ENCODE data around the gene SOX10.

DNA sequence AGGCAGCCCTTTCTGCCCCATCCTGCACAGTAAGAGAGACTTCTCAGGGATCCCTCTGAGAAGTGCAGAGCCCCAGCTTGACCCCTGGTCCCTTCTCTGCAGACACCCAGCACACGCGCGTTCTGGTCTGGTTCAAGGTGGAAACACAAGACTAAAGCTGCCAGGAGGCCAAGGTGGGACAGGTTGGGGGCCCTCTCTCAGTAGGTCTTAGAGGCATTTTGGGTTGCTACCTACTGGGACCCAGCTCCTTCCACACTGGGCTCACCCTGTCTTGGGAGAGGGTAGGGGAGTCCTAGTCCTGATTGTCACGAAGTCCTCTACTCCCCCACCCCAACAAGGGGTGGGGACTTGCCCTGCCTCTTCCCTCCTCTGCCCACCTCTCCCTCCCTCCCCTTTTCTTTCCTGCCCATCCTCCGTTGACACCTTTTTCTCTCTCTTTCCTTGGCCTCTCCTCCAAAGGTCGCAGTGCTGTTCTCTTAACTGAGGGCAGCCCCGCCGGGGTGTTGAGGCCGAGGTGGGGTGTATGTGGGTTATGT lies 763 bp upstream of the SOX10 start:
- TF ChIP-seq, protein P1, sequence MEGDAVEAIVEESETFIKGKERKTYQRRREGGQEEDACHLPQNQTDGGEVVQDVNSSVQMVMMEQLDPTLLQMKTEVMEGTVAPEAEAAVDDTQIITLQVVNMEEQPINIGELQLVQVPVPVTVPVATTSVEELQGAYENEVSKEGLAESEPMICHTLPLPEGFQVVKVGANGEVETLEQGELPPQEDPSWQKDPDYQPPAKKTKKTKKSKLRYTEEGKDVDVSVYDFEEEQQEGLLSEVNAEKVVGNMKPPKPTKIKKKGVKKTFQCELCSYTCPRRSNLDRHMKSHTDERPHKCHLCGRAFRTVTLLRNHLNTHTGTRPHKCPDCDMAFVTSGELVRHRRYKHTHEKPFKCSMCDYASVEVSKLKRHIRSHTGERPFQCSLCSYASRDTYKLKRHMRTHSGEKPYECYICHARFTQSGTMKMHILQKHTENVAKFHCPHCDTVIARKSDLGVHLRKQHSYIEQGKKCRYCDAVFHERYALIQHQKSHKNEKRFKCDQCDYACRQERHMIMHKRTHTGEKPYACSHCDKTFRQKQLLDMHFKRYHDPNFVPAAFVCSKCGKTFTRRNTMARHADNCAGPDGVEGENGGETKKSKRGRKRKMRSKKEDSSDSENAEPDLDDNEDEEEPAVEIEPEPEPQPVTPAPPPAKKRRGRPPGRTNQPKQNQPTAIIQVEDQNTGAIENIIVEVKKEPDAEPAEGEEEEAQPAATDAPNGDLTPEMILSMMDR (conservative IDR thresholded peaks at IDR 0.05; ENCODE audit: low read depth, low read length) = no peak
- TF ChIP-seq POLR2A (IDR thresholded peaks at IDR 0.05; ENCODE audit: low read depth, low read length) (no peak), MAZ (IDR thresholded peaks at IDR 0.05; ENCODE audit: borderline replicate concordance, low read depth, low read length) (no peak), RAD21 (IDR thresholded peaks at IDR 0.05; ENCODE audit: low read length) (no peak), SMC3 (IDR thresholded peaks at IDR 0.05; ENCODE audit: low read depth, low read length) (no peak), MAFK (IDR thresholded peaks at IDR 0.05; ENCODE audit: low read depth, low read length) (no peak), RFX5 (IDR thresholded peaks at IDR 0.05; ENCODE audit: low read depth, low read length) (no peak), MXI1 (IDR thresholded peaks at IDR 0.05; ENCODE audit: borderline replicate concordance, low read depth, low read length) (no peak)
- TF ChIP-seq, protein P2, sequence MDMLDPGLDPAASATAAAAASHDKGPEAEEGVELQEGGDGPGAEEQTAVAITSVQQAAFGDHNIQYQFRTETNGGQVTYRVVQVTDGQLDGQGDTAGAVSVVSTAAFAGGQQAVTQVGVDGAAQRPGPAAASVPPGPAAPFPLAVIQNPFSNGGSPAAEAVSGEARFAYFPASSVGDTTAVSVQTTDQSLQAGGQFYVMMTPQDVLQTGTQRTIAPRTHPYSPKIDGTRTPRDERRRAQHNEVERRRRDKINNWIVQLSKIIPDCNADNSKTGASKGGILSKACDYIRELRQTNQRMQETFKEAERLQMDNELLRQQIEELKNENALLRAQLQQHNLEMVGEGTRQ (IDR thresholded peaks at IDR 0.05; ENCODE audit: low read depth, low read length) = no peak
